Upper lobe of right lung (tissue), 1 donor: ENCODE measurements around the gene MRPS2. TPM values are rescaled to one million over a fixed set of nuclear protein-coding genes. Genes with fewer than 3 reads are reported as not detected.
A peak's percentile ranks its signal among the peaks of the same experiment; 100 is the strongest.

Experiments
- ATAC-seq: fragments of 200-7000 bp; cut with Tn5 transposase; one replicate; pipeline ENCODE4 v1.9.1; 2020; ENCODE audit warnings: mild to moderate bottlenecking, moderate library complexity
- DNase-seq: peaks from one replicate; pipeline ENCODE4 v3.0.0-alpha.2; 2020
- H3K27ac ChIP-seq: fragments of 200-600 bp; one replicate; pipeline ENCODE4 v1.8.0; 2022
- H3K27me3 ChIP-seq: fragments of 200-600 bp; one replicate; pipeline ENCODE4 v1.8.0; 2022; ENCODE audit warnings: mild to moderate bottlenecking
- H3K36me3 ChIP-seq: fragments of 200-600 bp; one replicate; pipeline ENCODE4 v1.8.0; 2022
- H3K4me1 ChIP-seq: fragments of 200-600 bp; one replicate; pipeline ENCODE4 v1.8.0; 2022
- H3K4me3 ChIP-seq: fragments of 200-600 bp; one replicate; pipeline ENCODE4 v1.8.0; 2022; ENCODE audit warnings: mild to moderate bottlenecking
- H3K9me3 ChIP-seq: fragments of 200-600 bp; one replicate; pipeline ENCODE4 v1.8.0; 2022
- intact Hi-C: fragments of 100-400 bp; cut with DNase I; formaldehyde crosslinking; loops from one replicate; pipeline ENCODE4 v1.11.0; 2022
- total RNA-seq: library from RNA; stranded (reverse); fragmentation: NEBNext Ultra II Directional; extraction: Animal tissue kit (Norgen Biotek cat#: 25700); gene quantifications from one replicate; pipeline ENCODE4 v1.2.1, GENCODE V29; 2021
- TF ChIP-seq, protein P1 (sequence below): fragments of 200-600 bp; IDR thresholded peaks from one replicate; pipeline ENCODE4 v1.8.0; 2022; ENCODE audit warnings: antibody characterized with exemption
- donor health status: DM: no; HTN: yes; CAD: no; lungs with severe emphysema.

Gene MRPS2
- total RNA-seq, 1 donor from 2014 or later: 23.0 TPM

DNA sequence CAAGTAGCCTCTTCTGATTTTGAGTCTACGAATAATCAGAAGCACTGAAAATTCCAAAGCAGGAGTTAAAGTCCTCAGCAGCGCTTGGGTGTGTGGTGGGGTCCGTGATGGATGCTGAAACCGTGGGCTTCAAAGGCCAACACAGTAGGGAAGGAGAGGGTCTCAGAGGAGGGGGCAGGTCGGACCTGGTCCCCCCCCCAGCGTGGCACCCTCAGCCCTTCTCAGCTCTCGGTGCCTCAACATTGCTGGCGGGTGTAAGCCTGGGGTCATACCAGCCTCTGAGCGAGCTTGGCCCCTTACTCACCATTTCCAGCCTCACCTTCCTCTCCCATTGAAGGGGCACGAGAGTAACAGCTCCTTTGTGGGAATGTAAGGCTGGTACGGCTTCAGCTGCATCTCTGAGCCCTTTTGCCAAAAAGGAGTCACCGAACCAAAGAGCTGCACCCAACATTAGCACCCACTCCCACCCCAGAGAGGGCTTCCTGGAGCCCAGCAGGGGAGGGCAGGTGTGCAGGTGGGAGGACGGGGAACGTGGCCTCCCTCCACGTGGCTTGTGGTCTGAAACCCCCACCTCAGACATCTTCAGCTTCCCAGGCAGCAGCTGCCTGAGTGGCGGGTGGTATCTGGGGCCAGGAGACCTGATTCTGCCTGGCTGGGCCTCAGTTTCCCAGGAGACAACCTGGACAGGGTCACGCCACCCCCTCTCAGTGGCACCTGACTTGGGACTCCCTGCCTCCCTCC lies 14.0 kb downstream of the MRPS2 start:
- Histone ChIP-seq H3K27me3 (no peaks in the 10 kb centered on the region), H3K9me3 (no peaks in the 10 kb centered on the region), H3K36me3 (no peaks in the 10 kb centered on the region), H3K4me3 (no peak overlapping the region), H3K4me1 (no peaks in the 10 kb centered on the region), H3K27ac (no peak overlapping the region)
- ATAC-seq (no peak), DNase-seq (peak; percentile 46)
- intact Hi-C loops: no loop called here
- TF ChIP-seq, protein P1, sequence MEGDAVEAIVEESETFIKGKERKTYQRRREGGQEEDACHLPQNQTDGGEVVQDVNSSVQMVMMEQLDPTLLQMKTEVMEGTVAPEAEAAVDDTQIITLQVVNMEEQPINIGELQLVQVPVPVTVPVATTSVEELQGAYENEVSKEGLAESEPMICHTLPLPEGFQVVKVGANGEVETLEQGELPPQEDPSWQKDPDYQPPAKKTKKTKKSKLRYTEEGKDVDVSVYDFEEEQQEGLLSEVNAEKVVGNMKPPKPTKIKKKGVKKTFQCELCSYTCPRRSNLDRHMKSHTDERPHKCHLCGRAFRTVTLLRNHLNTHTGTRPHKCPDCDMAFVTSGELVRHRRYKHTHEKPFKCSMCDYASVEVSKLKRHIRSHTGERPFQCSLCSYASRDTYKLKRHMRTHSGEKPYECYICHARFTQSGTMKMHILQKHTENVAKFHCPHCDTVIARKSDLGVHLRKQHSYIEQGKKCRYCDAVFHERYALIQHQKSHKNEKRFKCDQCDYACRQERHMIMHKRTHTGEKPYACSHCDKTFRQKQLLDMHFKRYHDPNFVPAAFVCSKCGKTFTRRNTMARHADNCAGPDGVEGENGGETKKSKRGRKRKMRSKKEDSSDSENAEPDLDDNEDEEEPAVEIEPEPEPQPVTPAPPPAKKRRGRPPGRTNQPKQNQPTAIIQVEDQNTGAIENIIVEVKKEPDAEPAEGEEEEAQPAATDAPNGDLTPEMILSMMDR: no peak

DNA sequence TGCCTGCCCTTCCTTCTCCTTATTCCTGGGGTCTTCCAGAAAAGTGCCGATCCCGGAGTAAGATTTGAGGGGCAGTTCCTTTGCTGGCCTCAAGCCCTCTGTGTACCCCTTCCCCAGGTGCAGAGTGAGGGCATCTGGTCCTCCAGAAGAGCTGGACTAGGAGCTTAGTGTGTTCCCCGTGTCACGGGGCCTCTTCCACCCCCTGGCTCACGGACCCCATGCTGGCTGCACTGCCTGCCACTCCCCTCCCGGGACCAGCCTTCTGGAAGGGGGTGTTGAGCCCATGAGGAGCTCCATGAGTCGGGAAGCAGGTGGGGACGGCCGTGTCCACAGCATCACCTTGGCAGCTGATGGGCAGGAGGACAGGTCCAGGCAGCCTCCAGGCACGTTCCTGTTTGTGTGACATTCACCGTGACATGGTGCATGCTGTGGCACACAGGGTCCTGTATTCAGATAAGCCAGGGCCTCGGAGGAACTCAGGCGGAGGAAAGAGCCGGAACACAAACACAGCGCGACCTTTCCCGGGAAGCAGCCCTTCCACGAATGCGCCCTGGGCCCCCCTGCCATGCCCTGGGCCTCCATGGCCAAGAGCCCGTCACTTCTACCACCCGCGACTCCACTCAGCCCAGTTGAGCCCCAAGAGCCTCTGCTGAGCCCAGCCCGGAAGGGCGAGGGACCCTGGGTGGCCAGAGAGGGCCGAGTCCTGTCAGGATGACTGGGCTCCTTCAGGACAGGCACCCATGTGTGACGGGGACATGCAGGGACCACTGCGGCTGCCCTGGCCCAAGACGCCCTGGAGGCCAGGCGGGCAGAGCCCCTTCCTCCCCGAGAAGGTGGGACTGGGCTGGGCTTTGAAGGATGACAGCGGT lies 14.8 kb downstream of the MRPS2 start:
- intact Hi-C loops: no loop called here
- H3K27me3 ChIP-seq: no peaks in the 10 kb centered on the region
- no peaks in the 10 kb centered on the region for H3K4me1 ChIP-seq
- peak; percentile 48 for DNase-seq
- no peak overlapping the region for H3K4me3 ChIP-seq
- ATAC-seq: peak; percentile 31
- TF ChIP-seq, protein P1: no peak
- H3K36me3 ChIP-seq: no peaks in the 10 kb centered on the region
- no peak overlapping the region for H3K27ac ChIP-seq
- H3K9me3 ChIP-seq: no peaks in the 10 kb centered on the region

DNA sequence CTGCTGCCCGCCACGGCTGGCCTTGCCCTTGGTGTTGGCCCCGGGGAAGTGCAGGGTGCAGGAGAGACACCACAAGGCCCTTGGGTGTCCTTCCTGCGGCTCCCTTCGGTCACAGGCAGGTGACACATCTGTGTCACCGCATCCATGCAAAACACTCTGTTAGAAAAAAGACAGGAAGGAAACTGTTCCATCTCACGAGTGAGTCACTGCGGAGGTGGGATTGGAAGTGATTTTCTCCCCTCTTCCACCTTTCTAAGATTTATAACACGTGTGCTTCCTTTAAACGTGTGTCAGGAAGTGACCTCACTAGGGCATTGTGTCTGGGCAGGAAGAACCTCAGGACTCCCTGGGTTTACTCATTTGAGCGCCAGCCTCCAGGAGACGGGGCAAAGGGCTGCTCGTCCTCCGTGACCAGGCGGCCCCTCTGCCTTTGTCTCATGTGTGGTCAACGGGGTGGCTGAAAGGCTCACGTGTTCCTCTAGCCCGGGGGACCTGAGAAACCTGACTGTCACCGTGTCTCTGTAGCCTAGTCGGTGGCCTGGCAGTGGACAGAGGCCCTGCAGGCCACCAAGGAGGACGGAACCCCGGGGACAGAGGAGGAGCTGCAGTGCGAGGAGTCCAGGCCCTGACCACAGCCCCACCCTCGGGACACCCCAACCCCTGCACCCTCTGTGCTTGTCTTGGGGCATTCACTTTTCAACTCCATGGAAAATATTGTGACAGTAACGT lies 15.8 kb downstream of the MRPS2 start:
- Histone ChIP-seq H3K9me3 (no peaks in the 10 kb centered on the region), H3K36me3 (no peaks in the 10 kb centered on the region), H3K27me3 (no peaks in the 10 kb centered on the region), H3K4me3 (no peak overlapping the region), H3K27ac (no peak overlapping the region), H3K4me1 (no peaks in the 10 kb centered on the region)
- intact Hi-C loops: no loop called here
- ATAC-seq: no peak
- TF ChIP-seq, protein P1: no peak
- DNase-seq: peak; percentile 51

DNA sequence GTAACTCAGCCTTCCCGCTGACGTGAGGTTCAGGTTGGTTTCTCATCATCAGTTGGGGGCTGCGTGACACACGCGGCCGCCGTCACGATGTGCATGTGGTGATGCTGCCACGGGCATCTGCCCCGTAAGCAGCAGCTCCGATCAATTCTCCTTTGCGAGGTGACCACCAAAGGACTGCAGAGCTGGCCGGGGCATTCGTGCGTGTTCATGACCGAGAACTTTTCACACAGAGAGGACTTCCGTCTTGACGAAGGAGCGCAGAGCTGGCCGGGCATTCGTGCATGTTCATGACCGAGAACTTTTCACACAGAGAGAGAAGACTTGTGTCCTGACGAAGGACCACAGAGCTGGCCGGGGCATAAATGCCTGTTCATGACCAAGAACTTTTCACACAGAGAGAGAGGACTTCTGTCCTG lies 16.9 kb downstream of the MRPS2 start:
- H3K4me1 ChIP-seq: no peaks in the 10 kb centered on the region
- TF ChIP-seq, protein P1: no peak
- no peaks in the 10 kb centered on the region for H3K9me3 ChIP-seq
- no peak overlapping the region for H3K4me3 ChIP-seq
- H3K36me3 ChIP-seq: no peaks in the 10 kb centered on the region
- no peaks in the 10 kb centered on the region for H3K27me3 ChIP-seq
- DNase-seq (peak; percentile 60), ATAC-seq (no peak)
- H3K27ac ChIP-seq: no peak overlapping the region
- intact Hi-C loops: no loop called here

DNA sequence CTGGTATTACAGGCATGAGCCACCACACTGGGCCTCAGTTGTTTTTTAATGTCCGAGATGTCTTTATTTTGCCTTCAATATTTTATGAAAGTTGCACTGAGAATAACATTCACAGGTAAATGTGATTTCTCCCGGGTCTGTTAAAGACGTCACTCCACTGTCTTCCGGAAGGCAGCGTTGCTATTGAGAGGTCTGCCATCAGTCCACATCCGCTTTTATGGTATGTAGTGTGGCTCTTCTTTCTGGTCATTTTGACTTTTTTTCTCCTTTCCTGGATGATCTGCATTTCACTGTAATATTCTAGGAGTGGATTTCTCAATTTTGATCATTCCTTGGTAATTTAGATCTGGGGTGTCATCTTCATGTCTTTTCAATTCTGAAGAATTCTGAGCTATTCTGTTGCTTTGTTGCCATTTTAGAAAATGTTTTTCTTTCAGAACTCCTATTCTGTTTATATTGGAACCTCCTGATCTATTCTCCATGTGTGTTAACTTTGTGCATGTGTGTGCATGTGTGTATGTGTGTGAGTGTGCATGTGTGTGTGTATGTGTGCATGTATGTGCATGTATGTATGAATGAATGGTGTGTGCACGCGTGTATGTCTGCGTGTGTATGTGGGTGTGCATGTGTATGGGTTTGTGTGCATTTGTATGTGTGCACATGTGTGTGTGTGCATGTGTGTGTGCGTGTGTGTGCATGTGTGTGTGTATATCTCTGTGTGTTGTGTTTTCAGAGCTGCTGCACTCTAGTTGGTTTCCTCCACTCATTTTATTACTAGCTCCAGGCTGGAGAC lies 18.9 kb downstream of the MRPS2 start:
- H3K9me3 ChIP-seq: no peaks in the 10 kb centered on the region

More for the DNA sequence above, 18.9 kb downstream of the MRPS2 start:
- H3K4me3 ChIP-seq: no peak overlapping the region
- H3K27ac ChIP-seq: no peak overlapping the region
- TF ChIP-seq, protein P1: no peak
- no peaks in the 10 kb centered on the region for H3K36me3 ChIP-seq
- no peaks in the 10 kb centered on the region for H3K27me3 ChIP-seq
- intact Hi-C loops: no loop called here
- no peak for DNase-seq
- H3K4me1 ChIP-seq: no peaks in the 10 kb centered on the region
- no peak for ATAC-seq
